Fibroblast of skin of abdomen (primary cell): ENCODE data around the gene ADGRD1.
A peak's percentile ranks its signal among the peaks of the same experiment; 100 is the strongest.

Experiments used
- DNase-seq: peaks from one replicate; pipeline ENCODE4 v3.0.0-alpha.2; 2013

Gene ADGRD1

GRCh38 chr12:131092901-131093603 lies 139.3 kb downstream of the ADGRD1 start:
- DNase-seq = no peak

GRCh38 chr12:131093604-131093955 lies 139.9 kb downstream of the ADGRD1 start:
- DNase-seq = no peak

GRCh38 chr12:131093971-131094830 lies 140.5 kb downstream of the ADGRD1 start:
- DNase-seq = no peak

GRCh38 chr12:131094831-131095805 lies 141.4 kb downstream of the ADGRD1 start:
- no peak for DNase-seq

- DNase-seq = no peak
These were observed 142.3 kb downstream of the ADGRD1 start for GRCh38 chr12:131095826-131096680.

- DNase-seq = no peak
These were observed 143.0 kb downstream of the ADGRD1 start for GRCh38 chr12:131096681-131097181.

- DNase-seq = no peak
These were observed 143.8 kb downstream of the ADGRD1 start for GRCh38 chr12:131097202-131098177.

GRCh38 chr12:131098178-131098981 lies 144.7 kb downstream of the ADGRD1 start:
- DNase-seq = no peak

GRCh38 chr12:131100031-131100674 lies 146.4 kb downstream of the ADGRD1 start:
- DNase-seq = no peak

- DNase-seq = no peak
These were observed 147.3 kb downstream of the ADGRD1 start for GRCh38 chr12:131101006-131101405.

GRCh38 chr12:131101703-131102492 lies 148.2 kb downstream of the ADGRD1 start:
- no peak for DNase-seq

GRCh38 chr12:131102493-131102931 lies 148.8 kb downstream of the ADGRD1 start:
- no peak for DNase-seq

GRCh38 chr12:131102991-131103668 lies 149.4 kb downstream of the ADGRD1 start:
- no peak for DNase-seq

- DNase-seq = no peak
These were observed 150.2 kb downstream of the ADGRD1 start for GRCh38 chr12:131103669-131104462.

- DNase-seq = peak; percentile 67
These were observed 151.0 kb downstream of the ADGRD1 start for GRCh38 chr12:131104463-131105350.
